ENCODE data around the gene SNTG2. TPM values are rescaled to one million over a fixed set of nuclear protein-coding genes. Genes with fewer than 3 reads are reported as not detected.
"Not testable (repeated sequence)": the region's sequence is repeated elsewhere in the genome, so short reads cannot be mapped to it uniquely, and the experiment has no call there.

The SNTG2 gene
- total RNA-seq, 1 experiment from 2014 or later: not detected

DNA sequence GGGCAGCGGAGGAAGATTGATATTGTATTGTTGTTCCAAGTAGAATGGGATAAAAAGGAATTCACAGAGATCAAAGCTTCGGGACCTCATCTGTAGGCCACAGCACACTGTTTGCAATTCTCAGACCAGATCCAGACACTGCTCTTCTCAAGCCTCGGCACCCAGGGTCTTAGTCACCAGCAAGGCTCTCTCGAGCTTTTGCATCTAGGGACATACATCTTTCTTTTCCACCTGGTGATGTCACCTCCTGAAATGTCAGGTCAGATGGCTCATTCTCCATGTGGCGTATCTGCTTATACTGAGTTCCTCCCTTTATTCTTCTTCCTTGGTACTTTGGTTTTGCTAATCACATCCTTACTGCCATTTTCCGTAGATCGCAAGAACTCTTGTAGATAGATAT is 42.9 kb upstream of the SNTG2 start:
- Histone ChIP-seq H3K27me3 (replicated peaks; ENCODE audit: control insufficient read depth, insufficient read depth, low read length) (no peaks in the 10 kb centered on the region), H3K9me3 (no peaks in the 10 kb centered on the region), H3K4me1 (no peaks in the 10 kb centered on the region), H3K4me3 (ENCODE audit: low read depth, low read length) (no peak overlapping the region), H3K36me3 (ENCODE audit: control insufficient read depth, insufficient read depth, low read length) (no peaks in the 10 kb centered on the region)
- no peaks in the 10 kb centered on the region for H3K4me1 Mint-ChIP-seq (ENCODE audit: low read depth, unreplicated experiment)
- peaks cover 4% of the 10 kb centered on the region for H3K27me3 Mint-ChIP-seq (ENCODE audit: insufficient read depth, unreplicated experiment)
- peaks cover 22% of the 10 kb centered on the region for H3K9me3 Mint-ChIP-seq (ENCODE audit: unreplicated experiment)
- no peak for TF ChIP-seq CTCF (IDR thresholded peaks at IDR 0.05; ENCODE audit: insufficient read depth in 1 of 2, low read depth in 1 of 2, low read length in 1 of 2, severe bottlenecking in 1 of 2, unreplicated experiment in 1 of 2)
- H3K27ac Mint-ChIP-seq (ENCODE audit: unreplicated experiment): no peak overlapping the region
- BruUV-seq (replicated peaks): no TSS peak
- ChIA-PET POLR2A (no interaction called here), CTCF (no interaction called here)
- H3K36me3 Mint-ChIP-seq (ENCODE audit: insufficient read depth, unreplicated experiment): no peaks in the 10 kb centered on the region
- H3K4me3 Mint-ChIP-seq (ENCODE audit: unreplicated experiment): no peak overlapping the region
- intact Hi-C loops (cut with micrococcal nuclease; ENCODE audit: unreplicated experiment): no loop called here
- no peak for DNase-seq

DNA sequence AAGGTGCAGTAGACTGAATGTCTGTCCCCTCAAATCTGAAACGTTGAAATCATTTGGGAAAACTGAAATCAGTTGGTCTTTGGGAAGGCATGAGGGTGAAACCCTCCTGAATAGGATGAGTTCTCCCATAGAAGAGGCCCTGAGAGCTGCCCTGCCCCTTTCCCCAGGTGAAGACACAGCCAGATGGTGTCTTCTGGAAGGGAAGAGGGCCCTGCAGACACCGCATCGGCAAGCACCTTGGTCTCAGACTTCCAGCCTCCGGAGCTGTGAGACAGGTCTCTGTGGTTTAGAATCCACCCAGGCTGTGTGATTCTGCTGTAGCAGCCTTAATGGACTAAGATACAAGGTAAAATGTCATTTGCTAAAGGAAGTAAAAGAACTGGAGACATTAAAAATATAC is 42.1 kb upstream of the SNTG2 start:
- H3K27me3 Mint-ChIP-seq (ENCODE audit: insufficient read depth, unreplicated experiment): peaks cover 4% of the 10 kb centered on the region
- no TSS peak for BruUV-seq (replicated peaks)
- no peaks in the 10 kb centered on the region for H3K4me1 ChIP-seq
- no peaks in the 10 kb centered on the region for H3K27me3 ChIP-seq (replicated peaks; ENCODE audit: control insufficient read depth, insufficient read depth, low read length)
- H3K36me3 Mint-ChIP-seq (ENCODE audit: insufficient read depth, unreplicated experiment): no peaks in the 10 kb centered on the region
- no peak overlapping the region for H3K27ac Mint-ChIP-seq (ENCODE audit: unreplicated experiment)
- no peaks in the 10 kb centered on the region for H3K9me3 ChIP-seq
- H3K4me3 Mint-ChIP-seq (ENCODE audit: unreplicated experiment): no peak overlapping the region
- DNase-seq: no peak
- ChIA-PET POLR2A (no interaction called here), CTCF (no interaction called here)
- H3K4me3 ChIP-seq (ENCODE audit: low read depth, low read length): no peak overlapping the region
- no peaks in the 10 kb centered on the region for H3K36me3 ChIP-seq (ENCODE audit: control insufficient read depth, insufficient read depth, low read length)
- H3K9me3 Mint-ChIP-seq (ENCODE audit: unreplicated experiment): peaks cover 13% of the 10 kb centered on the region
- intact Hi-C loops (cut with micrococcal nuclease; ENCODE audit: unreplicated experiment): no loop called here
- TF ChIP-seq CTCF (IDR thresholded peaks at IDR 0.05; ENCODE audit: insufficient read depth in 1 of 2, low read depth in 1 of 2, low read length in 1 of 2, severe bottlenecking in 1 of 2, unreplicated experiment in 1 of 2): no peak
- no peaks in the 10 kb centered on the region for H3K4me1 Mint-ChIP-seq (ENCODE audit: low read depth, unreplicated experiment)

DNA sequence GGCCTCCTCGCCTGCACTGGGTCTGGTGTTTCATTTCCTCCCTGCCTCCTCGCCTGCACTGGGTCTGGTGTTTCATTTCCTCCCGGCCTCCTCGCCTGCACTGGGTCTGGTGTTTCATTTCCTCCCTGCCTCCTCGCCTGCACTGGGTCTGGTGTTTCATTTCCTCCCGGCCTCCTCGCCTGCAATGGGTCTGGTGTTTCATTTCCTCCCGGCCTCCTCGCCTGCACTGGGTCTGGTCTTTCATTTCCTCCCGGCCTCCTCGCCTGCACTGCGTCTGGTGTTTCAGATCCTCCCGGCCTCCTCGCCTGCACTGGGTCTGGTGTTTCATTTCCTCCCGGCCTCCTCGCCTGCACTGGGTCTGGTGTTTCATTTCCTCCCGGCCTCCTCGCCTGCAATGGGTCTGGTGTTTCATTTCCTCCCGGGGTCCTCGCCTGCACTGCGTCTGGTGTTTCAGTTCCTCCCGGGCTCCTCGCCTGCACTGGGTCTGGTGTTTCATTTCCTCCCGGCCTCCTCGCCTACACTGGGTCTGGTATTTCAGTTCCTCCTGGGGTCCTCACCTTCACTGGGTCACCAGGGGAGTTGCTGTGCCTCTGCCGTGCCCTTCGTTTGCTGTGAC is 40.8 kb upstream of the SNTG2 start:
- H3K9me3 Mint-ChIP-seq (ENCODE audit: unreplicated experiment); H3K4me3 ChIP-seq (ENCODE audit: low read depth, low read length); H3K4me3 Mint-ChIP-seq (ENCODE audit: unreplicated experiment); H3K36me3 ChIP-seq (ENCODE audit: control insufficient read depth, insufficient read depth, low read length); H3K4me1 Mint-ChIP-seq (ENCODE audit: low read depth, unreplicated experiment); H3K9me3 ChIP-seq; CTCF ChIA-PET; DNase-seq; intact Hi-C loops (cut with micrococcal nuclease; ENCODE audit: unreplicated experiment); H3K4me1 ChIP-seq; BruUV-seq (replicated peaks); H3K27me3 Mint-ChIP-seq (ENCODE audit: insufficient read depth, unreplicated experiment); POLR2A ChIA-PET; H3K27me3 ChIP-seq (replicated peaks; ENCODE audit: control insufficient read depth, insufficient read depth, low read length); H3K36me3 Mint-ChIP-seq (ENCODE audit: insufficient read depth, unreplicated experiment); H3K27ac Mint-ChIP-seq (ENCODE audit: unreplicated experiment): not testable (repeated sequence)

DNA sequence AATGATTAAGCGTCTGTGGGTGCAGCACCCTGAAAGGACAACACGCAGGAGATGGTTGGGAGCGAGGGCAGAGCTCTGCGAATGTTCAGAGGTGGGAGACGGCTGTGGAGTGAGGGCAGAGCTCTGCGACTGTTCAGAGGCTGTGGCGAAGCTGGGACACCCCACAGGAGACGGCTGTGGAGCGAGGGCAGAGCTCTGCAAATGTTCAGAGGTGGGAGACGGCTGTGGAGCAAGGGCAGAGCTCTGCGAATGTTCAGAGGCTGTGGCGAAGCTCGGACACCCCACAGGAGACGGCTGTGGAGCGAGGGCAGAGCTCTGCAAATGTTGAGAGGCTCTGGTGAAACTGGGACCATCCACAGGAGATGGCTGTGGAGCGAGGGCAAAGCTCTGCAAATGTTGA is 40.0 kb upstream of the SNTG2 start:
- intact Hi-C loops (cut with micrococcal nuclease; ENCODE audit: unreplicated experiment): no loop called here

More for the DNA sequence above, 40.0 kb upstream of the SNTG2 start:
- CTCF ChIA-PET: no interaction called here
- Histone ChIP-seq H3K4me1 (no peaks in the 10 kb centered on the region), H3K9me3 (no peaks in the 10 kb centered on the region), H3K4me3 (ENCODE audit: low read depth, low read length) (no peak overlapping the region), H3K27me3 (replicated peaks; ENCODE audit: control insufficient read depth, insufficient read depth, low read length) (no peaks in the 10 kb centered on the region), H3K36me3 (ENCODE audit: control insufficient read depth, insufficient read depth, low read length) (no peaks in the 10 kb centered on the region)
- Mint-ChIP-seq H3K4me1 (ENCODE audit: low read depth, unreplicated experiment) (no peaks in the 10 kb centered on the region), H3K27me3 (ENCODE audit: insufficient read depth, unreplicated experiment) (peaks cover 4% of the 10 kb centered on the region), H3K9me3 (ENCODE audit: unreplicated experiment) (no peaks in the 10 kb centered on the region), H3K4me3 (ENCODE audit: unreplicated experiment) (no peak overlapping the region), H3K27ac (ENCODE audit: unreplicated experiment) (no peak overlapping the region), H3K36me3 (ENCODE audit: insufficient read depth, unreplicated experiment) (no peaks in the 10 kb centered on the region)
- no TSS peak for BruUV-seq (replicated peaks)
- no peak for DNase-seq
- POLR2A ChIA-PET: no interaction called here
- TF ChIP-seq CTCF (IDR thresholded peaks at IDR 0.05; ENCODE audit: insufficient read depth in 1 of 2, low read depth in 1 of 2, low read length in 1 of 2, severe bottlenecking in 1 of 2, unreplicated experiment in 1 of 2): no peak
